PFSK-1 (cell line): ENCODE data around the gene CACNA1C.

Source experiments
- FOXP2 ChIP-seq: optimal IDR thresholded peaks from 2 replicates; pipeline ENCODE3; 2011; ENCODE audit warnings: borderline replicate concordance, control low read depth, inconsistent platforms; ENCODE audit not compliant: insufficient read depth; ENCODE audit errors: extremely low read length, extremely low read depth
- POLR2AphosphoS5 ChIP-seq: IDR thresholded peaks from 2 replicates; pipeline ENCODE4 v1.6.1; 2012; ENCODE audit warnings: low read depth, mild to moderate bottlenecking, control low read depth, low read length, moderate library complexity
- REST ChIP-seq, 2 experiments: IDR thresholded peaks; 2 replicates each; pipeline versions ENCODE4 v1.6.1 to v1.8.0; 2011 to 2012; ENCODE audit warnings: low read depth in 2 of 2, low read length in 2 of 2, control low read depth in 1 of 2, inconsistent platforms in 1 of 2, mild to moderate bottlenecking in 1 of 2, moderate library complexity in 1 of 2; ENCODE audit not compliant: insufficient read depth in 1 of 2
- SIN3A ChIP-seq: IDR thresholded peaks from 2 replicates; pipeline ENCODE4 v1.6.1; 2012; ENCODE audit warnings: mild to moderate bottlenecking, low read length, moderate library complexity, borderline replicate concordance; ENCODE audit not compliant: insufficient read depth
- TAF1 ChIP-seq: IDR thresholded peaks from 2 replicates; pipeline ENCODE4 v1.6.1; 2012; ENCODE audit warnings: low read length, control low read depth, borderline replicate concordance; ENCODE audit not compliant: insufficient read depth

Gene CACNA1C

DNA sequence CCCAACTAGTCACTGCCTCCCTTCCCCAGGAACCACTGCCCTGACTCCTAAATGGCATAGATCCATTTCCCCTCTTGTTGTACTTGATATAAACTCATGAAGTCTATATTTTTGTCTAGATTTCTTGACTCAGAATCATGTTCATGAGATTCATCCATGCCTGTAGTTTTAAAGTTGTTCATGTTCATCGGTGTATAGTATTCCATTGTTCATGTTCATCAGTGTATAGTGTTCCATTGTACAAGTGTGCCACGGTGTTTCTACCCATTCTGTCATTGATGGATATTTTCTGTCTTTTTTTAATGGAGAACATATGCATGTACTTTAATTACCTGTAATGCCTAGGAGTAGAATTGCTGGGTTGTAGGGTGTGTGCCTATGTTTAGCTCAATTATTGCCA lies 261.7 kb downstream of the CACNA1C start:
- TF ChIP-seq POLR2AphosphoS5 (no peak), TAF1 (no peak), FOXP2 (no peak), SIN3A (no peak)

DNA sequence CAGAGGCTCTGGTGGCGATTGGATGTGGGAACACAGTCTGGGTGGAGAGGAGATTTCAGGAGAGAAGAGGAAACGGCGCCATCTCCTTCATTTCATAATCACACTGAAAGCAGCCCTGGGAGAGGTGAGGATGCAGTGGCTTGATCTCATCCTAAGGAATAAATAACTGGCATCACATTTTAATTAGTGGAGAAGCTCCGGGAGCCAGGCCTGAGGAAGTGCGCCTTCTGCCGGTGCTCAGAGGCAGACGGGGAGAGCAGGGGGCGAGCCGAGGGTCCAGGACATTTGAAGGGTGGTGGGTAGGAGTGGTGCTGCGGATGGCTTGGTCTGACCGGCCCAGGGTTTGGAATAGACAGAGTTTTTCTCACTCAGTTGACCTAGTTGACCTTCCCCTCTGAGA lies 265.0 kb downstream of the CACNA1C start:
- TF ChIP-seq SIN3A (no peak), POLR2AphosphoS5 (no peak), TAF1 (no peak), FOXP2 (no peak), REST (IDR thresholded peaks at IDR 0.05; ENCODE audit: insufficient read depth in 1 of 2, low read depth in 2 of 2, low read length in 2 of 2) (no peak)

DNA sequence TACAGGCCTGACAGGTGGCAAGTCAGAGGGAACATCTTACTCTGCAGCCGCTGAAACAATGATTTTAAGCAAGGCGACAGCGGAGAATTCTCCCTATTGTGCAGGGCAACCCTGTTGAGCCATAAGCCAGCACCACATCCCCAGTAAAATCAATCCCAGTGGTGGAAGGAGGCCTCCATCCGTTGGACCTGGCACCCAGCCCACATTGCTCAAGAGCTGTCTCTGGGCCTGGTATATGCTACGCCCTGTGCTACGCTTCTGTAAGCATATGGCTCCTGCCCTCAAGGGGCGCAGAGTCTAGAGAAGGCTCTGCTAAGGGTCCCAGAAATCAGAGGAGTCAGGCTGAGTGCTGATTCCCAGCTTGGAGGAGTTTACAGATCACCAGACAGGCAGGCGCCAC lies 265.5 kb downstream of the CACNA1C start:
- TF ChIP-seq TAF1 (no peak), FOXP2 (no peak), SIN3A (no peak), POLR2AphosphoS5 (no peak), REST (IDR thresholded peaks at IDR 0.05; ENCODE audit: insufficient read depth in 1 of 2, low read depth in 2 of 2, low read length in 2 of 2) (no peak)

- TF ChIP-seq FOXP2 = no peak
- no peak for TF ChIP-seq TAF1
- no peak for TF ChIP-seq REST (IDR thresholded peaks at IDR 0.05; ENCODE audit: insufficient read depth in 1 of 2, low read depth in 2 of 2, low read length in 2 of 2)
- TF ChIP-seq SIN3A = no peak
- no peak for TF ChIP-seq POLR2AphosphoS5
These were observed 266.3 kb downstream of the CACNA1C start for GRCh38 chr12:2319136-2319535.

GRCh38 chr12:2319737-2320506 lies 267.1 kb downstream of the CACNA1C start:
- TF ChIP-seq SIN3A (no peak), REST (IDR thresholded peaks at IDR 0.05; ENCODE audit: insufficient read depth in 1 of 2, low read depth in 2 of 2, low read length in 2 of 2) (no peak), FOXP2 (no peak), POLR2AphosphoS5 (no peak), TAF1 (no peak)
